GM03348 (cell line): Measurements from ENCODE around the gene CAND2.
A peak's percentile ranks its signal among the peaks of the same experiment; 100 is the strongest.
"Not testable (repeated sequence)": the region's sequence is repeated elsewhere in the genome, so short reads cannot be mapped to it uniquely, and the experiment has no call there.

Experiments used
- DNase-seq: peaks from one replicate; pipeline ENCODE4 v3.0.0; 2012; ENCODE audit warnings: low spot score

The CAND2 gene

DNA sequence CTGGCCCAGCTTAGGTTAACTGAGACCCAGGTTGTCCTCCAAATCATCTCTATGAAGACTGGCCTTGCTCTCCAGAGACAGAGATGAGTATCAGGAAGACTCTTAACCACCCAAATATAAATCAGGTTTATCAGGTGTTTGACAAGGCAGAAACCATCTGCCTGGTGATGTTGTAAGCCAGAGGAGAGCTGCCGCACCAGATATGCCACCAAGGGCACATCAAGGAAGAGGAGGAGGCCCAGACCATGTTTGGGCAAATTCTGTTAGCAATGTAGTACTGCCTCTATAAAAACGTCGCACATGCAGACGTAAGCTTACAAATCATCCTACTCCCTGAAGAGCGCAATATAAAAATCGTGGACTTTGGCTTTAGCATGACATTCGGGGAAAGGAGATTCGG is 65.9 kb downstream of the CAND2 start:
- DNase-seq = no peak

- no peak for DNase-seq
These were observed 68.8 kb downstream of the CAND2 start for GRCh38 chr3:12865271-12865670.

DNA sequence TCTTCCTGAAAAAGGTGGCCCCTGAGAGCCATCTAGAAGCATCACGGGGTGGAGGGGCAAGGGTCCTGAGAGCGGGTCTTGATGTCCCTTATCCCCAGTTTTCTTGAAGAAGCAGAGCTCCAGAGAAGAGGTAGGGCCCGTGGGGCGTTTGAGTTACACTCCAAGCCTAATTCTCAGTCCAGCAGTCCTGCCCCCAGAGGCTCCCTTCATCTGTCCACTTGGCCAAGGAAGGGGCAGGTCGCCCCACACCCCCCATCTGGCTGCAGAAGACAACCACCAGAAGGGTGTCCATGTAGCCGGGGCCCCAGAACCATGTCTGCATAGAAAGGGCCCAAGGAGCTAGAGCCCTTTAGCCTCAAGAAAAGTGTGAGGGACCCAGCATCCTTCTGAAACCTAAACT is 70.4 kb downstream of the CAND2 start:
- no peak for DNase-seq

DNA sequence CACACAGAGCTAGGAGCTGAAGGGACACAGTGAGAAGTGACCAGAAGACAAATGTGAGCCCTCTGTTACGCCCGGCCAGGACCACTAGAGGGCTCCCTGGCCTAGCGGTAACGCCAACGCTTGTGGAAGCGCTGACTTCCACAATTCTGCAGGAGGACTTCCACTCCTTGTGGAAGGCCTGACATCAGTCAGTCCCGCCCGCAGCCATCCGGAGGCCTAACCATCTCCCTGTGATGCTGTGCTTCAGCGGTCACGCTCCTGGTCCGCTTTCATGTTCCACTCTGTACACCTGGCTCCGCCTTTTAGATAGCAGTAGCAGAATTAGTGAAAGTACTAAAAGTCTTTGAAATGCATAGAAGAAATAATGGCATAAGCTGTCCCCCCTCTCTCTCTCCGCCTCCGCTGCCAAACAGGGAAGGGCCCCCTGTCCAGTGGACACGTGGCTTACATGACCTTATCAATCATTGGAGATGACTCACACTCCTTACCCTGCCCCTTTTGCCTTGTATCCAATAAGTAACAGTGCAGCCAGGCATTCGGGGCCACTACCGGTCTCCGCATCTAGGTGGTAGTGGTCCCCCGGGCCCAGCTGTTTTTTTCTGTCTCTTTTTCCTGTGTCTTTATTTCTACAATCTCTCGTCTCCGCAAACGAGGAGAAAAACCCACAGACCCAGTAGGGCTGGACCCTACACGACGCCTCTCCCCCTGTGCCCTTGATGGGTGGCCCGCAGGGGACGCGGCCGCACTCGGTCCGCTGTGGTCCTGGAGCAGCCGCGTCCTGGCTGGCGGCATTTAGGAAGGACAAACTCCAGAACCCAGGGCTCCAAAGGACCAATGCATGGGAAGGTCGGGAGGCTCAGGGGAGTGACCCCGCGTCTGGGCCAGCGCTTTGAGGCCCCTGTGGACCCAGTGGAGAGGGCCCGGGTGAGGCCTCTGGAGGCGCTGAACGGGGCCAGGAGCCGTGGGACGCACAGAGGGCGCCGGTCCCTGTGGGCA is 71.9 kb downstream of the CAND2 start:
- DNase-seq = peak; percentile 92

GRCh38 chr3:12869035-12869621 is 72.6 kb downstream of the CAND2 start:
- peak; percentile 33 for DNase-seq

DNA sequence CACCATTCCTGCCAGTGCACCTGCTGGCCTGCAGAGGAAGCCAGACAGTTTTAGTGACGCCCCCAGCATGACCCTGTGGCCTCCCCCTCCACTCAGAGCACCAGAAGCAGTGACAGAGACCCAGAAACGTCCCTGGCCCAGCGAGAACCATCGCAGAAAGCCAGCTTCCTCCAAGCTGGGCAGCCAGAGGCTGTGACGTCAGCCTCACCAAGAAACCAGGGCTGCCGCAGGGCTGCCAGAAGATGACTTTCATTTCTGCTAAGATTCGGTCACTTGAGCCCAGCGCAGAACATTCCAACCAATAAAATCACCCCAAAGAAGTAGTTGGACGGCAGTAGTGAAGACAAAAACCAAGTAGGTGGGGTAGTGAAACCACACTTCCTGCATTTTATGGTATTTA is 74.5 kb downstream of the CAND2 start:
- DNase-seq = no peak

- no peak for DNase-seq
These were observed 75.0 kb downstream of the CAND2 start for GRCh38 chr3:12871404-12871983.

DNA sequence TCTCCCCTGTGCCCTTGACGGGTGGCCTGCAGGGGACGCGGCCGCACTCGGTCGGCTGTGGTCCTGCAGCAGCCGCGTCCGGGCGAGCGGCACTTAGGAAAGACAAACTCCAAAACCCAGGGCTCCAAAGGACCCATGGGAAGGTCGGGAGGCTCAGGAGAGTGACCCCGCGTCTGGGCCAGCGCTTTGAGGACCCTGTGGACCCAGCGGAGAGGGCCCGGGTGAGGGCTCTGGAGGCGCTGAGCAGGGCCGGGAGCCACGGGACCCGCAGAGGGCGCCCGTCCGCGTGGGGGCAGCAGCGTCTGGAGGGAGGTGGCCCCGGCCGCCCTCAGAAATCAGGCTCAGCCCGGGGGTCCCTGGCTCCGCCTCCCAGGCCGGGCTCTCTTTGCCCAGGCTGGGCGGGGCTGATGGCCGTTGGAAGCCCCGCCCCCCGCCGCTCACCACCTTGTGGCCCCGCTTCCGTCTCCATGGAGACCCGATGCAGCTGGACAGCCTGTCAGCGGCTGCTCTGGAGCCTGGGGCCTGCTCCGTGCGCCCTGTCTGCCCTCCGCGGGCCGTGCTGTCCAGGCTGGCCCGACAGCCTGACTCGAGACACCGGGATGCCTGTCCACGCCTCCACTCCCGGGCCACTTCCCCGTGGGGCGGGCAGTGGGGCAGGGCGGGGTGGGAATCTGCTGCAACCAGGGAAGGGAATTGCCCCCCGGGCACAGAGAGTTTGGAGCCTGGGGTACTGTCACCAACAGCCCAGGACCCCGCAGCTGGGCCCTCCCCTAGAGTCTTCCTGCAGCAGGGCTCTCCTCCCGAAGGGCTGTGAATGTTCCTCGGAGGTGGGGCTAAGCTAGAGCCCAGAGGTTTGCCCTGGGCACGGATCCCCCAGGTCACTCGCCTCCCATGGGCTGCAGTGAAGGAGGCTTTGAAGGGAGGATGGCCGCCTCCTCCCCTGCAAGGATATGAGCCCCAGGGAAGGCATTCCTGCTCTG is 79.7 kb downstream of the CAND2 start:
- peak; percentile 38 for DNase-seq

- no peak for DNase-seq
These were observed 80.6 kb downstream of the CAND2 start for GRCh38 chr3:12877040-12877439.

DNA sequence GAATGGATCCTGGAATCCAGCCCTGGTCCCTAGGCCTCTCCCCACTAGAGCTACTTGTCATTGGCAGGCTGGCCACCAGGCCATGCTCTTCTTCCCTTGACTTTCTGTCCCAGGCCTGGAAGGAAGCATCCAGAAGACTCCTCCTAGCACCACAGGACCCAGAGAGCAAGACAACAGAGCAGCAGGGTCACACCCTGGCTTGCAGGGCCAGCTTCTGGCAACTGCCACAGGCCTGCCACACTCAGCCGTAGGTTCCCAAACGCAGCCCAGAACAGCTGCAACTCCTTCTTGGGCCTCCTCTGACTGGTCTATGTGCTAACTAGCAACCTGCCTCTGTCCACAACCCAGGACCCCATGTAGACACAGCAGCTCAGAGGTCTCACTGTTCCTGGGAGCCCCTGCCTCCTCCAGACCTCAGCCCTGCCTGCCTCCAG is 81.7 kb downstream of the CAND2 start:
- DNase-seq = no peak

DNA sequence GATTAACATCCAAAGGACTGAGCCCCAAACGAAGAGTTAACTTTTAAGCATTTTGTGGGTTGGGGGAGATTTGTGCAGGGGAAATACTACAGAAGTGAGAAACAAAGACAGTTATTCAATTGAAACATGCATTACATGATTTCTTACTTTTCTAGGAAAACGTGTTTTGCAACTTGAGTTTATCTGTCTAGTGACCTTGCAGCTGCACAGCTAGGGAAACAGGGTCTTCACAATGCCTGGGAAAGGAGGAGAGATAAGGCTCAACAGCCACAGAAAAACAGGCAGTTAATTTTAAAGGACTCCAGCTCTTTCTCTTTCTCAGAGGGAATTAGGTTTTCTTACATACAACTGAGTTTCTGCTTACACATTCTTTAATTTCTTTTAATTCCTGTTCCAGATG is 82.3 kb downstream of the CAND2 start:
- not testable (repeated sequence) for DNase-seq

GRCh38 chr3:12879191-12879815 is 82.8 kb downstream of the CAND2 start:
- DNase-seq = no peak

DNA sequence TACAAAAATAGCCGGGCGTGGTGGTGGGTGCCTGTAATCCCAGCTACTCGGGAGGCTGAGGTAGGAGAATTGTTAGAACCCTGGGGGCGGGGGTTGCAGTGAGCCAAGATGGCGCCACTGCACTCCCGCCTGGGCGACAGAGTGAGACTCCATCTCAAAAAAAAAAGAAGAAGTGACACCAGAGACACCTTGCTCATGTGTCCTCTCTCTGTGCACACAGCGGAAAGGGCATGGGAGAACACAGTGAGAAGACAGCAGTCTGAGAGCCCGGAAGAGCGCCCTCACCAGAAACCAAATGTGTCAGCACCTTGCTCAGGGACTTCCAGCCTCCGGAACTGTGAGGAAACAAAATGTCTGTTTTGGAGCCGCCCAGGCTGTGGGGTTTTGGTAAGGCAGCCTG is 85.4 kb downstream of the CAND2 start:
- not testable (repeated sequence) for DNase-seq

- DNase-seq = no peak
These were observed 86.1 kb downstream of the CAND2 start for GRCh38 chr3:12882336-12883310.

DNA sequence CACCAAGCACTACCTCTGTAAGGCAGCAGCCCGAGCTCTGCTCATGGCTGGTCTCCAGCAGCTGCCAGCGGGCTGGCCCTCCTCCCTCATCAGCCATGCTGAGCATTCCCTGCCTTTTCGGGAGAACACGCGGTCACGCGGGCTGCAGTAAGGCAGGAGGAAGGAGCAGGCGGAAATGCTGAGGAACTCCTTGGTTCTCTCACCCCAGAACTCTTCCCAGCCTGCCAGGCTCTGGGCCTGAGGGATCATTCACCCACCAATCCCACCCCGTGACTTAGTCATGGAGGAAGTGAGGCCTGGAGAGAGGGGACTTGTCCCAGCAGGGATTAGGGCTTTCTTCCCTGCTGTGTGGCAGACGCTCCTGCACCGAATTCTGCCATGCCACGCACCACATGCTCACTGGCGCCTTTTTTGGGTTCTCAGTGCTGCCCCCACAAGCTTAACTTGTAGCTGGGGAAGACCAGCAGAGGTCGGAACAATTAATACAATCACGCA is 87.8 kb downstream of the CAND2 start:
- DNase-seq = peak; percentile 77
